Esophagus muscularis mucosa (tissue), 4 donors: ENCODE results near the gene L3MBTL4. TPM values are rescaled to one million over a fixed set of nuclear protein-coding genes. Genes with fewer than 3 reads are reported as not detected.

Experiments
- DNase-seq: peaks from one replicate; pipeline ENCODE4 v3.0.0-alpha.2; 2017; ENCODE audit errors: extremely low spot score
- H3K27ac ChIP-seq, 4 donors: fragments of 200-600 bp; sonication (generic); replicated peaks in 1 of 4; 1 replicate in 3 of 4; 2 replicates in 1 of 4; pipeline ENCODE4 v1.5.1; 2016 to 2019; ENCODE audit warnings: mild to moderate bottlenecking in 1 of 4
- H3K27me3 ChIP-seq, 4 donors: fragments of 200-600 bp; sonication (generic); one replicate each; pipeline versions ENCODE4 v1.5.1 to v1.6.0; 2016 to 2019
- H3K36me3 ChIP-seq, 4 donors: fragments of 200-600 bp; sonication (generic); one replicate each; pipeline ENCODE4 v1.5.1; 2016 to 2019
- H3K4me1 ChIP-seq, 4 donors: fragments of 200-600 bp; sonication (generic); one replicate each; pipeline ENCODE4 v1.5.1; 2016 to 2019
- H3K4me3 ChIP-seq, 4 donors: fragments of 200-600 bp; sonication (generic); 1 replicate in 2 of 4; 2 replicates in 2 of 4; pipeline ENCODE4 v1.5.1; 2016 to 2019; ENCODE audit warnings: mild to moderate bottlenecking in 4 of 4, moderate library complexity in 1 of 4
- H3K9me3 ChIP-seq, 4 donors: fragments of 200-600 bp; sonication (generic); 1 replicate in 3 of 4; 2 replicates in 1 of 4; pipeline ENCODE4 v1.5.1; 2016 to 2019
- CTCF ChIP-seq, 3 experiments: fragments of 200-600 bp in 2 of 3; fragments of 450-650 bp in 1 of 3; sonication (generic) in 2 of 3; IDR thresholded peaks; one replicate each; pipeline ENCODE4 v1.5.1; 2017 to 2019; ENCODE audit warnings: antibody characterized with exemption in 3 of 3, mild to moderate bottlenecking in 2 of 3, moderate library complexity in 1 of 3
- EP300 ChIP-seq: sonication (generic); formaldehyde crosslinking; IDR thresholded peaks from one replicate; pipeline ENCODE4 v1.6.1; 2017; ENCODE audit warnings: antibody characterized with exemption
- POLR2A ChIP-seq: fragments of 450-650 bp; IDR thresholded peaks from one replicate; pipeline ENCODE4 v1.6.1; 2017; ENCODE audit warnings: antibody characterized with exemption, moderate library complexity, mild to moderate bottlenecking, low read depth
- POLR2AphosphoS5 ChIP-seq, 2 donors: sonication (generic); formaldehyde crosslinking; IDR thresholded peaks; one replicate each; pipeline ENCODE4 v1.6.1; 2017; ENCODE audit warnings: antibody characterized with exemption in 2 of 2
- WGBS: methylation state at CpG from one replicate; pipeline ENCODE4 v1.1.5; 2018; 5-methylcytosine and 5-hydroxymethylcytosine counted together
- intact Hi-C: fragments of 100-400 bp; cut with DNase I; formaldehyde crosslinking; loops from one replicate; pipeline ENCODE4 v1.15.1; 2023
- total RNA-seq, 4 donors: library from RNA; depleted of rRNA; stranded (reverse); fragments of >200 nt; gene quantifications; one replicate each; pipeline versions ENCODE4 v1.1.0 to v1.2.1, GENCODE V29; 2016

Gene L3MBTL4
- total RNA-seq, 4 donors from 2014 or later, result 1.0 to 2.9 (median 1.6) TPM

GRCh38 chr18:6333981-6334380 lies 80.7 kb downstream of the L3MBTL4 start:
- peaks cover 0 to 8% (median 0%) of the 10 kb centered on the region in 4 donors for H3K9me3 ChIP-seq
- TF ChIP-seq POLR2A, result no peak
- no peak for TF ChIP-seq EP300
- TF ChIP-seq CTCF (IDR thresholded peaks at IDR 0.05), result no peak
- no peak for TF ChIP-seq POLR2AphosphoS5 (IDR thresholded peaks at IDR 0.05)
- no peak overlapping the region for H3K27ac ChIP-seq
- H3K4me1 ChIP-seq, result no peaks in the 10 kb centered on the region
- no peak overlapping the region for H3K4me3 ChIP-seq
- DNase-seq, result no peak
- 70% methylated on average over 4 of the region's 4 CpGs for WGBS
- no peaks in the 10 kb centered on the region for H3K27me3 ChIP-seq
- intact Hi-C loops, result no loop called here
- H3K36me3 ChIP-seq, result no peaks in the 10 kb centered on the region

- Histone ChIP-seq H3K27me3 (no peaks in the 10 kb centered on the region), H3K9me3 (peaks cover 0 to 4% (median 0%) of the 10 kb centered on the region in 4 donors), H3K4me3 (no peak overlapping the region), H3K4me1 (peaks cover 0 to 6% (median 3%) of the 10 kb centered on the region in 4 donors), H3K36me3 (no peaks in the 10 kb centered on the region), H3K27ac (no peak overlapping the region)
- no peak for DNase-seq
- 85% methylated on average over 2 of the region's 2 CpGs for WGBS
- intact Hi-C loops, result no loop called here
- no peak for TF ChIP-seq POLR2AphosphoS5 (IDR thresholded peaks at IDR 0.05)
- no peak for TF ChIP-seq EP300
- no peak for TF ChIP-seq POLR2A
- TF ChIP-seq CTCF (IDR thresholded peaks at IDR 0.05), result no peak
These were observed 82.8 kb downstream of the L3MBTL4 start for GRCh38 chr18:6331872-6332271.

GRCh38 chr18:6330786-6331185 lies 83.9 kb downstream of the L3MBTL4 start:
- Histone ChIP-seq H3K27ac (no peak overlapping the region), H3K4me3 (no peak overlapping the region), H3K27me3 (no peaks in the 10 kb centered on the region), H3K9me3 (no peaks in the 10 kb centered on the region), H3K36me3 (no peaks in the 10 kb centered on the region), H3K4me1 (peaks cover 0 to 6% (median 3%) of the 10 kb centered on the region in 4 donors)
- TF ChIP-seq POLR2AphosphoS5 (IDR thresholded peaks at IDR 0.05) (no peak), EP300 (no peak), CTCF (IDR thresholded peaks at IDR 0.05) (no peak), POLR2A (no peak)
- DNase-seq, result no peak
- intact Hi-C loops, result no loop called here

GRCh38 chr18:6328621-6329010 lies 86.1 kb downstream of the L3MBTL4 start:
- Histone ChIP-seq H3K27me3 (no peaks in the 10 kb centered on the region), H3K4me1 (peaks cover 0 to 6% (median 3%) of the 10 kb centered on the region in 4 donors), H3K36me3 (no peaks in the 10 kb centered on the region), H3K27ac (no peak overlapping the region), H3K9me3 (peaks cover 0 to 9% (median 6%) of the 10 kb centered on the region in 4 donors), H3K4me3 (no peak overlapping the region)
- no peak for TF ChIP-seq CTCF (IDR thresholded peaks at IDR 0.05)
- TF ChIP-seq POLR2A, result no peak
- TF ChIP-seq EP300, result no peak
- no peak for DNase-seq
- intact Hi-C loops, result no loop called here
- WGBS, result 38% methylated on average over 3 of the region's 3 CpGs

- Histone ChIP-seq H3K27me3 (no peaks in the 10 kb centered on the region), H3K9me3 (peaks cover 0 to 14% (median 10%) of the 10 kb centered on the region in 4 donors), H3K27ac (no peak overlapping the region), H3K4me3 (no peak overlapping the region), H3K36me3 (no peaks in the 10 kb centered on the region), H3K4me1 (peaks cover 0 to 6% (median 3%) of the 10 kb centered on the region in 4 donors)
- no peak for DNase-seq
- TF ChIP-seq POLR2A (no peak), POLR2AphosphoS5 (IDR thresholded peaks at IDR 0.05) (no peak), EP300 (no peak), CTCF (IDR thresholded peaks at IDR 0.05) (no peak)
- 56% methylated on average over 2 of the region's 2 CpGs for WGBS
- intact Hi-C loops, result no loop called here
These were observed 86.7 kb downstream of the L3MBTL4 start for GRCh38 chr18:6327895-6328620.
